Right atrium auricular region (tissue), 2 donors: ENCODE measurements around the gene ALDH7A1. TPM values are rescaled to one million over a fixed set of nuclear protein-coding genes. Genes with fewer than 3 reads are reported as not detected.
"Not testable (repeated sequence)": the region's sequence is repeated elsewhere in the genome, so short reads cannot be mapped to it uniquely, and the experiment has no call there.

Experiments
- DNase-seq: peaks from one replicate; pipeline ENCODE4 v3.0.0-alpha.2; 2019; ENCODE audit warnings: low spot score
- H3K27ac ChIP-seq, 2 donors: fragments of 200-600 bp; sonication (generic); 1 replicate in 1 of 2; 2 replicates in 1 of 2; pipeline ENCODE4 v1.5.1; 2016 to 2019
- H3K27me3 ChIP-seq, 2 donors: fragments of 200-600 bp; sonication (generic); one replicate each; pipeline versions ENCODE4 v1.5.1 to v1.6.0; 2017 to 2019
- H3K36me3 ChIP-seq: fragments of 200-600 bp; sonication (generic); one replicate; pipeline ENCODE4 v1.5.1; 2016
- H3K4me1 ChIP-seq, 2 donors: fragments of 200-600 bp; sonication (generic); one replicate each; pipeline versions ENCODE4 v1.5.1 to v1.6.0; 2017 to 2019
- H3K4me3 ChIP-seq, 2 donors: fragments of 200-600 bp; sonication (generic); 1 replicate in 1 of 2; 2 replicates in 1 of 2; pipeline ENCODE4 v1.5.1; 2017 to 2019; ENCODE audit warnings: mild to moderate bottlenecking in 1 of 2, moderate library complexity in 1 of 2
- H3K9me3 ChIP-seq, 2 donors: fragments of 200-600 bp; sonication (generic); one replicate each; pipeline ENCODE4 v1.5.1; 2019
- total RNA-seq, 2 donors: library from RNA; depleted of rRNA; stranded (reverse); fragments of >200 nt; gene quantifications; one replicate each; pipeline ENCODE4 v1.1.0, GENCODE V29; 2016
- TF ChIP-seq, protein P1 (sequence below), 2 donors: fragments of 200-600 bp; sonication (generic); IDR thresholded peaks; one replicate each; pipeline ENCODE4 v1.5.1; 2019; ENCODE audit warnings: antibody characterized with exemption in 2 of 2

The ALDH7A1 gene
- total RNA-seq, 2 donors from 2014 or later = 9.6 to 13.9 TPM

DNA sequence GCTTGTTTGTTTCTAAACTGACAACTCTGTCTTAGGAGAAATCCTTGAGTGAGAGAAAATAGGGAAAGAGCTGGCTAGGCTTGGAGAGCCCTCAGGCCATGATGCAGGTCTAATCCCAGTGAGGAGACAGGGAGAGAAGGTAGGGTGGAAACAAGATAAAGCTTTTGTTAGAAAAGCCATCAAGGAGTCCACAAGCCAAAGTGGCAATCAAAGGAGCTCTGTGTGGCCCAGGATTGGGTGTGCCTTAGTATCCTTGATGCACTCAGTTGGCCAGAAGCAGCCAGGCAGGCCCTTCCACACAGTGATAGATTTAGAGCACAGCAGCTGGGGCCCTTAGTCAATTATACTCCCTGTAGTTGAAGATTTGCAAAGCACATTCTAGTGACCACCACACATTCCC lies 73.9 kb downstream of the ALDH7A1 start:
- H3K27me3 ChIP-seq = no peaks in the 10 kb centered on the region
- no peaks in the 10 kb centered on the region for H3K9me3 ChIP-seq
- H3K4me3 ChIP-seq = no peak overlapping the region
- H3K27ac ChIP-seq = no peak overlapping the region
- no peak for DNase-seq
- no peaks in the 10 kb centered on the region for H3K36me3 ChIP-seq
- peaks cover 0 to 38% of the 10 kb centered on the region in 2 donors for H3K4me1 ChIP-seq
- TF ChIP-seq, protein P1, sequence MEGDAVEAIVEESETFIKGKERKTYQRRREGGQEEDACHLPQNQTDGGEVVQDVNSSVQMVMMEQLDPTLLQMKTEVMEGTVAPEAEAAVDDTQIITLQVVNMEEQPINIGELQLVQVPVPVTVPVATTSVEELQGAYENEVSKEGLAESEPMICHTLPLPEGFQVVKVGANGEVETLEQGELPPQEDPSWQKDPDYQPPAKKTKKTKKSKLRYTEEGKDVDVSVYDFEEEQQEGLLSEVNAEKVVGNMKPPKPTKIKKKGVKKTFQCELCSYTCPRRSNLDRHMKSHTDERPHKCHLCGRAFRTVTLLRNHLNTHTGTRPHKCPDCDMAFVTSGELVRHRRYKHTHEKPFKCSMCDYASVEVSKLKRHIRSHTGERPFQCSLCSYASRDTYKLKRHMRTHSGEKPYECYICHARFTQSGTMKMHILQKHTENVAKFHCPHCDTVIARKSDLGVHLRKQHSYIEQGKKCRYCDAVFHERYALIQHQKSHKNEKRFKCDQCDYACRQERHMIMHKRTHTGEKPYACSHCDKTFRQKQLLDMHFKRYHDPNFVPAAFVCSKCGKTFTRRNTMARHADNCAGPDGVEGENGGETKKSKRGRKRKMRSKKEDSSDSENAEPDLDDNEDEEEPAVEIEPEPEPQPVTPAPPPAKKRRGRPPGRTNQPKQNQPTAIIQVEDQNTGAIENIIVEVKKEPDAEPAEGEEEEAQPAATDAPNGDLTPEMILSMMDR (IDR thresholded peaks at IDR 0.05) = no peak

DNA sequence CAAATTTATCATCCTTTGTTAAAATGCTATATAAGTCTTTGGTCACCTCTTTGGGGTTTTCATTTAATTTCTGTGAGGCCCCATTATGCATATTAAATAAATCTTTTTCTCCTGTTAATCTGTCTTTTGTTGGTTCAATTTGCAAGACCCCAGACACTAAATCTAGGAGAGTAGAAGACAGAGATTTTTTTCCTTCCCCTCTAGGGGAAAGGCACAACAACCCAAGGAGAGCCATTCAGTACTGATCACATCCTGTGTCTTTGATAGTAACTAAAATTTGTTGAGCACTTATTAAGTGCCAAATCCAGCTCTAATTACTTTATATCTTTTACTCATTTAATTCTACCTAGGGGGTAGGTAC lies 74.4 kb downstream of the ALDH7A1 start:
- H3K9me3 ChIP-seq = no peaks in the 10 kb centered on the region
- H3K36me3 ChIP-seq = no peaks in the 10 kb centered on the region
- DNase-seq = no peak
- no peak overlapping the region for H3K4me3 ChIP-seq
- no peaks in the 10 kb centered on the region for H3K27me3 ChIP-seq
- peaks cover 0 to 35% of the 10 kb centered on the region in 2 donors for H3K4me1 ChIP-seq
- TF ChIP-seq, protein P1 (IDR thresholded peaks at IDR 0.05) = no peak
- peak overlapping the region; percentile 73 to 78 for H3K27ac ChIP-seq

DNA sequence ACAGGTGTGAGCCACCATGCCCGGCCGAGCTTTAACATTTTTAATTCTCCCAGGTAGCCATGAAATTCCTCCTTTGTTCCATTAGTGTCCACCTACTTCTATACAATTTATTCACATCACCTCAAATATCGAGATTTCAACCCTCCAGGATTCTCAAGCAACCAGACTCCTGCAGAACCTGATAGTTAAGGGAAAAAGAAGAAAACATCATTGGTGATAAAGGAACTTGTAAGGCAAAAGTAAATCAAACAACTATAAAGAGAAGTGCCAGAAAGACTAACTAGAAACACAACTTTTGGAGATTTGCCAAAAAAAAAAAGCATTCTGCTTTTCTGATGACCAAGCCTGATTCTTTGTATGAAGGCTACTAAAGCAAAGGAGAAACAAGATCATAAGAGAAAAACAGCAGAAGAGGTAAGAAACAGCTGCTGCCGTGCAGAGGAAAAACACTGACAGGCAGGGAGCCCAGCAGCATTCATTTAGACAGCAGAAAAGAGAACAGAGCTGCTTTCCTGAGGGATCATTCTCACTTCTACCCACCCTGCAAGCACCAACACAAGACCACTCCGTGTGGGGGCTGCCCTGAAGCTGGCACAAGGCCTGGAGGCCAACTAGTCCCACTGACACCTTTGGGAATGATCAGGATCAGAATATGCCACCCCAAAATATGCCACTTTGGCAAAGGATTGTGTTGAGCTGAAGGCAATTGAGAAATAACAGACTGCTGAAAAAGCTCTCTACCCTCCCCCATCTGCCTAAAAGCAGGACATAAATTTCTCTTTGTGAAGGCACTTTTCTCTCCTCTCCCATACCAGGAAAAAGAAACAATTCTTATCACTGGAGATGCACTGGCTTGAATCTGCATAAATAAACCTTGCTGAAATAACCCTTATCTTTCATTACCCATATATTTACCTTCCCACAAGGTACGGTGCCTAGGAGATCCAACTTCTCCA lies 75.1 kb downstream of the ALDH7A1 start:
- Histone ChIP-seq H3K27ac (peak overlapping the region; percentile 73 to 78), H3K27me3 (no peaks in the 10 kb centered on the region), H3K36me3 (no peaks in the 10 kb centered on the region), H3K4me1 (peaks cover 0 to 35% of the 10 kb centered on the region in 2 donors), H3K4me3 (no peak overlapping the region), H3K9me3 (no peaks in the 10 kb centered on the region)
- TF ChIP-seq, protein P1 (IDR thresholded peaks at IDR 0.05) = no peak
- peak; percentile 42 for DNase-seq

DNA sequence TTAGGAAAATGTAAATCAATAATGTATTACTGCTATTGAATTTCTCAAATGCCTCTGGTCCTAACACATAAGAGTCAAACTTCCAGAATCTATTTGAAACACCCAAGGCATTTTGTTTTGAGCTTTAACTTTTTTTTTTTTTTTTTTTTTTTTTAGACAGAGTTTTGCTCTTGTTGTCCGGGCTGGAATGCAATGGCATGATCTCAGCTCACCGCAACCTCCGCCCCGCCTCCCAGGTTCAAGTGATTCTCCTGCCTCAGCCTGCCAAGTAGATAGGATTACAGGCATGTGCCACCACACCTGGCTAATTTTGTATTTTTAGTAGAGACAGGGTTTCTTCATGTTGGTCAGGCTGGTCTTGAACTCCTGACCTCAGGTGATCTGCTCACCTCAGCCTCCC lies 75.8 kb downstream of the ALDH7A1 start:
- not testable (repeated sequence) for H3K36me3 ChIP-seq
- peak overlapping the region; percentile 73 to 78 for H3K27ac ChIP-seq

DNA sequence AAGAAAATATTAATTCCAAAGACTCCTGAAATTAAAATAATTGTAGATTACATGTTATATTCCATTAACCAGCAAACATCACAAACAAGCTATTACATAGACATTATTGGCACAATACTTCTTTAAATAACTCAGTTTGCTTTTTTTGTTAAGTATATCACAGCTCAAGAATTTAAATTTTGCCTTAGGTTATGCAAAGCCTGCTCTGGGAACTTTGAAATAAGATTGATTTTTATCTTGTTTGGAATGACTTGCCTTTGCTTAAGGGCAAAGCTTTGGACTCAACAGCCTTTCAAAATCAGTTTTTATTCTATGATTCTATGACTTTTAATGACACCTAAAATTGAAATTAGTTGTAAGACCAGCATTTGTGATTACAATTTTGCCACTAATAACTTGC lies 78.2 kb downstream of the ALDH7A1 start:
- TF ChIP-seq, protein P1 (IDR thresholded peaks at IDR 0.05) = no peak
- DNase-seq = no peak
- Histone ChIP-seq H3K9me3 (no peaks in the 10 kb centered on the region), H3K27me3 (no peaks in the 10 kb centered on the region), H3K27ac (no peak overlapping the region), H3K4me1 (peaks cover 0 to 27% of the 10 kb centered on the region in 2 donors), H3K36me3 (no peaks in the 10 kb centered on the region), H3K4me3 (no peak overlapping the region)

More for the DNA sequence above, 75.8 kb downstream of the ALDH7A1 start:
- H3K9me3 ChIP-seq, H3K27me3 ChIP-seq, H3K4me3 ChIP-seq, DNase-seq: not testable (repeated sequence)
- H3K4me1 ChIP-seq = peaks cover 0 to 33% of the 10 kb centered on the region in 2 donors

DNA sequence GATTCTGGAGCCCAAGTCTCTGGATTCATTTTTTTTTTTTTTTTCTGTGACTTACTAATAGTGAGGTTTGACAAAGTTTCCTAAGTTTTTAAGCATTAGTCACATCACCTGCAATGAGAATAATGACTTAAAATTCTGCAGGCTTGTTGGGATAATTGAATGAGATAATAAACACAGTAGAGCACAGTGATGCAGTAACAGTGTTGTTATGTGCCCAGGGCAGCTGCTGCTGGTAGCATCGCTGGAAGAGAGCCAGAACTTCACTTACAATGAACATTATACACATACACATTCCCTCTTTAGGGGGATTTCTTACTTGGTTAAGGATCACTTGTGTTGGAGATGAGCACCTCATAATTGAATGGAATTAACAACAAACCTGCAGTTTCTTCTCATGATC lies 78.9 kb downstream of the ALDH7A1 start:
- Histone ChIP-seq H3K4me1 (peaks cover 0 to 27% of the 10 kb centered on the region in 2 donors), H3K27ac (no peak overlapping the region), H3K36me3 (no peaks in the 10 kb centered on the region), H3K9me3 (no peaks in the 10 kb centered on the region), H3K27me3 (no peaks in the 10 kb centered on the region), H3K4me3 (no peak overlapping the region)
- DNase-seq = no peak
- TF ChIP-seq, protein P1 (IDR thresholded peaks at IDR 0.05) = no peak
